GM23248 (cell line): ENCODE data around the gene CYP4F12.

Experiments
- EZH2 ChIP-seq: fragments of 200-600 bp; sonication (generic); IDR thresholded peaks from 2 replicates; pipeline ENCODE4 v1.6.1; 2018; ENCODE audit warnings: antibody characterized with exemption, mild to moderate bottlenecking; ENCODE audit not compliant: insufficient read depth, poor library complexity, severe bottlenecking
- EZH2phosphoT487 ChIP-seq: fragments of 200-600 bp; sonication (generic); IDR thresholded peaks from 2 replicates; pipeline ENCODE4 v1.6.1; 2018; ENCODE audit warnings: antibody characterized with exemption, moderate library complexity, mild to moderate bottlenecking, low read depth; ENCODE audit not compliant: insufficient read depth

- TF ChIP-seq EZH2phosphoT487 = no peak
- no peak for TF ChIP-seq EZH2
Observed at GRCh38 chr19:15740785-15741184, 67.9 kb downstream of the CYP4F12 start.
